ENCODE data around the gene SYPL2.

SYPL2 gene

DNA sequence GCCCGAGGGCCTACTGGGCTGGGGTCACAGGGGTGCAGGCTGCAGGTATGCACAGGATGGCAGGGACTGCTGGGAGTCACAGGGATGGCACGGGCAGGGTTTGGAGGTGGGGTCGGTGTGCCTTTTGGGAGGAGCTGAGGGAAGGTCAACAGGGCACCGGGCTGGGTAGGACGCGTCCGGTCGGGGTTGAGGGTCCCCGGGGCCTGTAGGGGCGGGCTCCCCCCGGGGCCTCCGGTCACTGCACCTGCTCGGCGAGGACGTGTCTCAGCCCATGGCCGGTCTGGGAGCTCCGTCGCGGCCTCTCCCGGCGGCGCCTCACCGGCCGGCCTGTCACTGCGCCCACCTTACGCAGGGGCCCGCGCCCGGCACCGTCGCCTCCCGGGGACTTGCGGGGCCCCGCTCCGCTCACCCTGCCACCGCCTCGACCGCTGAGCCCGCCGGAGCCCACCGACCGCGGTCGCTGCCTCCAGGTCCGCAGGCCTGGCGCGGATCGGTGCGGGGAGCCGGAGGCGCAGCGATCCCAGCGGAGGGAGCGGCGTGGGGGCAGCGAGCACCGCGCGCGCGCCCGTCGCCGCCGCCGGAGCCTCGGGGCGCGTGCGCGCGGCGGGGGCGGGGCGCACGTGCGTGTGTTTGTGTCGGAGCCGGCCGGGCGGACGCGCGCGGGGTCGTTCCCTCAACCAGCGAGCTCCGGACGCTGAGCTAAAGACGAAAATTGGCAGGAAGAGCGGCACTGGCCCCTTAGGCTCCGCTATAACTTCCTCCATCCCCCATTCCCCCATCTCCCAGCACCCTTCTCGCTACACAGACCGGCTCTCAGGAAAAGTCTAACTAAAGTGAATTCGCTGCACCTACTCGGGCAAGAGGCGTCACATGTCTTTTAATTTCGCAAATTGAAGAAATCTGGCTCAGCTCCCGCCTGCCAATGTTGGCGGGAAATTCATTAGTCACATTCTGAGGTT, 43.1 kb downstream of the SYPL2 start, which contains the start of gene AMIGO1:
TSS of gene AMIGO1 (minus strand) at position 552 of the 959 bp plus-strand sequence. CDS start 815 bp downstream, outside the sequence.
- no peak for FAIRE-seq
- peak; percentile 82 for DNase-seq (ENCODE audit: insufficient read length, low spot score)

DNA sequence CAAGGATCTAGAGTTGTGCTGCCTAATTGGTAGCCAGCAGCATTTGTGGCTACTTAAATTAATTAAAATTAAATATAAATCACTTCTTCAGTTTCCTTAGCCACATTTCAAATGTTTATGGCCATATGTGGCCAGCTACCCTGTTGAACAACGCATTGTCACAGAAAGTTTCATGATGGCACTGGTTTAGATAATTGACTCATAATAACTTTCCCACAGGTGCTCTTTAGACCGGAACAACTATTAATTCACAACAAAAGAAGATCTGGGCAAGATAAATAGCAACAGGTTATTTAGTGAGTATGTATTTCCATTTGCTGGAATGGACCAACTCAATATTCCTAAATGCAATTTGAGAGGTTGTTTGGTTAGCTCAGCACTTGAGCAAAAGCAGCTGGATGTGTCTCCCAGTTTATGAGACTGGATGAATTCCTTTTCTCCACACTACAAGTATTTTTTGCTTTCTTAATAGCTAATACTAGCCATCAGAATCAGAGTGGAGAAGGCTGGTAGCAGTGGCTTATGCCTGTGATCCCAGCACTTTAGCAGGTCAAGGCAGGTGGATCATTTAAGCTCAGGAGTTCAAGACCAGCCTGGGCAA, 46.9 kb downstream of the SYPL2 start:
- no peak for DNase-seq (ENCODE audit: insufficient read length, low spot score)
- no peak for TF ChIP-seq CTCF (IDR thresholded peaks at IDR 0.05; ENCODE audit: insufficient read depth, missing control alignments)
- FAIRE-seq: no peak

More for the DNA sequence above, 43.1 kb downstream of the SYPL2 start, which contains the start of gene AMIGO1:
- TF ChIP-seq CTCF (IDR thresholded peaks at IDR 0.05; ENCODE audit: insufficient read depth, missing control alignments): no peak

- no peak for TF ChIP-seq CTCF (IDR thresholded peaks at IDR 0.05; ENCODE audit: insufficient read depth, missing control alignments)
- no peak for FAIRE-seq
- no peak for DNase-seq (ENCODE audit: insufficient read length, low spot score)
Measured at GRCh38 chr1:109514846-109515245, 48.5 kb downstream of the SYPL2 start.

GRCh38 chr1:109516872-109517271, 50.5 kb downstream of the SYPL2 start:
- FAIRE-seq (no peak), DNase-seq (ENCODE audit: insufficient read length, low spot score) (no peak)
- no peak for TF ChIP-seq CTCF (IDR thresholded peaks at IDR 0.05; ENCODE audit: insufficient read depth, missing control alignments)

GRCh38 chr1:109517337-109517736, 51.0 kb downstream of the SYPL2 start:
- FAIRE-seq: no peak
- no peak for TF ChIP-seq CTCF (IDR thresholded peaks at IDR 0.05; ENCODE audit: insufficient read depth, missing control alignments)
- DNase-seq (ENCODE audit: insufficient read length, low spot score): no peak

- FAIRE-seq: no peak
- TF ChIP-seq CTCF (IDR thresholded peaks at IDR 0.05; ENCODE audit: insufficient read depth, missing control alignments): no peak
- DNase-seq (ENCODE audit: insufficient read length, low spot score): no peak
Measured at GRCh38 chr1:109521002-109521951, 54.9 kb downstream of the SYPL2 start.

Data from D721Med (cell line).